ENCODE data around the gene SLC9A9.
"Not testable (repeated sequence)": the region's sequence is repeated elsewhere in the genome, so short reads cannot be mapped to it uniquely, and the experiment has no call there.

- TF ChIP-seq, protein P1, sequence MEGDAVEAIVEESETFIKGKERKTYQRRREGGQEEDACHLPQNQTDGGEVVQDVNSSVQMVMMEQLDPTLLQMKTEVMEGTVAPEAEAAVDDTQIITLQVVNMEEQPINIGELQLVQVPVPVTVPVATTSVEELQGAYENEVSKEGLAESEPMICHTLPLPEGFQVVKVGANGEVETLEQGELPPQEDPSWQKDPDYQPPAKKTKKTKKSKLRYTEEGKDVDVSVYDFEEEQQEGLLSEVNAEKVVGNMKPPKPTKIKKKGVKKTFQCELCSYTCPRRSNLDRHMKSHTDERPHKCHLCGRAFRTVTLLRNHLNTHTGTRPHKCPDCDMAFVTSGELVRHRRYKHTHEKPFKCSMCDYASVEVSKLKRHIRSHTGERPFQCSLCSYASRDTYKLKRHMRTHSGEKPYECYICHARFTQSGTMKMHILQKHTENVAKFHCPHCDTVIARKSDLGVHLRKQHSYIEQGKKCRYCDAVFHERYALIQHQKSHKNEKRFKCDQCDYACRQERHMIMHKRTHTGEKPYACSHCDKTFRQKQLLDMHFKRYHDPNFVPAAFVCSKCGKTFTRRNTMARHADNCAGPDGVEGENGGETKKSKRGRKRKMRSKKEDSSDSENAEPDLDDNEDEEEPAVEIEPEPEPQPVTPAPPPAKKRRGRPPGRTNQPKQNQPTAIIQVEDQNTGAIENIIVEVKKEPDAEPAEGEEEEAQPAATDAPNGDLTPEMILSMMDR (conservative IDR thresholded peaks at IDR 0.05 in 1 of 2, IDR thresholded peaks at IDR 0.05 in 1 of 2; ENCODE audit: low read depth in 1 of 2, low read length in 2 of 2), result not testable (repeated sequence)
- not testable (repeated sequence) for TF ChIP-seq EZH2 (IDR thresholded peaks at IDR 0.05; ENCODE audit: low read length, missing control alignments)
These were observed 331.1 kb downstream of the SLC9A9 start for GRCh38 chr3:143517131-143517530.

Measured in fibroblast of lung (primary cell).